ENCODE measurements around the gene GLDC. TPM values are rescaled to one million over a fixed set of nuclear protein-coding genes. Genes with fewer than 3 reads are reported as not detected.

GLDC gene
- total RNA-seq, 6 experiments from 2014 or later: 76.2 to 103 (median 89.3) TPM

DNA sequence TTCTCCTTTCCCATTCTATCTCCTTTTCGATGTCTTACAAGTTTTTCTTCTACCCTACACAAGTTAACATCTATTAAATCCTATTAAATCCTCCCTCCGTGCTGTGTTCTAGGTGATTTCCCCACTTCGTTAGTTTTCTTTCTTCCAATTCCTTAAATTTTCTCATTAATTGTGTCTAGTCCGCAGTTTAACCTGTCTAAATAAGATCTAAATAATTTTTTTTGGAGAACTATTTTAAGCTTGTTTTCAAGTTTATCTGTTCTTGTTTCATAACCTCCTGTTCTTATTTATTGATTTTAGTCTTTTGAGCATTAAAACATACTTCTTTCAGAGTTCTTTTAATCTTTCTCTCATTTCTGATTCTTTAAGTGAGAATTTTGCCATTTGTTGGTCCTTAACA is 123.3 kb downstream of the GLDC start:
- H3K4me3 ChIP-seq: no peak overlapping the region
- H3K27me3 ChIP-seq: no peaks in the 10 kb centered on the region
- DNase-seq (no peak), ATAC-seq (no peak)
- 99% methylated on average over 4 of the region's 4 CpGs for WGBS (ENCODE audit: insufficient coverage, low coverage, low lambda C conversion rate, missing lambda C conversion rate)
- H3K27ac ChIP-seq: no peak overlapping the region
- H3K4me1 ChIP-seq: no peaks in the 10 kb centered on the region
- TF ChIP-seq, protein P1, sequence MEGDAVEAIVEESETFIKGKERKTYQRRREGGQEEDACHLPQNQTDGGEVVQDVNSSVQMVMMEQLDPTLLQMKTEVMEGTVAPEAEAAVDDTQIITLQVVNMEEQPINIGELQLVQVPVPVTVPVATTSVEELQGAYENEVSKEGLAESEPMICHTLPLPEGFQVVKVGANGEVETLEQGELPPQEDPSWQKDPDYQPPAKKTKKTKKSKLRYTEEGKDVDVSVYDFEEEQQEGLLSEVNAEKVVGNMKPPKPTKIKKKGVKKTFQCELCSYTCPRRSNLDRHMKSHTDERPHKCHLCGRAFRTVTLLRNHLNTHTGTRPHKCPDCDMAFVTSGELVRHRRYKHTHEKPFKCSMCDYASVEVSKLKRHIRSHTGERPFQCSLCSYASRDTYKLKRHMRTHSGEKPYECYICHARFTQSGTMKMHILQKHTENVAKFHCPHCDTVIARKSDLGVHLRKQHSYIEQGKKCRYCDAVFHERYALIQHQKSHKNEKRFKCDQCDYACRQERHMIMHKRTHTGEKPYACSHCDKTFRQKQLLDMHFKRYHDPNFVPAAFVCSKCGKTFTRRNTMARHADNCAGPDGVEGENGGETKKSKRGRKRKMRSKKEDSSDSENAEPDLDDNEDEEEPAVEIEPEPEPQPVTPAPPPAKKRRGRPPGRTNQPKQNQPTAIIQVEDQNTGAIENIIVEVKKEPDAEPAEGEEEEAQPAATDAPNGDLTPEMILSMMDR (IDR thresholded peaks at IDR 0.05): no peak
- peaks cover 0 to 3% (median 0%) of the 10 kb centered on the region in 4 donors for H3K9me3 ChIP-seq
- no peaks in the 10 kb centered on the region for H3K36me3 ChIP-seq
- intact Hi-C loops (cut with DNase I): no loop called here

- Histone ChIP-seq H3K4me1 (no peaks in the 10 kb centered on the region), H3K27ac (no peak overlapping the region), H3K4me3 (no peak overlapping the region), H3K9me3 (no peaks in the 10 kb centered on the region), H3K27me3 (no peaks in the 10 kb centered on the region), H3K36me3 (peaks cover 0 to 3% (median under 1%) of the 10 kb centered on the region in 4 donors)
- TF ChIP-seq POLR2A (IDR thresholded peaks at IDR 0.05): no peak
- TF ChIP-seq, protein P1 (IDR thresholded peaks at IDR 0.05): no peak
- intact Hi-C loops (cut with DNase I): no loop called here
- ATAC-seq (no peak), DNase-seq (no peak)
- 60% methylated on average over 3 of the region's 3 CpGs for WGBS (ENCODE audit: insufficient coverage, low coverage, low lambda C conversion rate, missing lambda C conversion rate)
Observed at GRCh38 chr9:6512085-6512657, 133.4 kb downstream of the GLDC start.

DNA sequence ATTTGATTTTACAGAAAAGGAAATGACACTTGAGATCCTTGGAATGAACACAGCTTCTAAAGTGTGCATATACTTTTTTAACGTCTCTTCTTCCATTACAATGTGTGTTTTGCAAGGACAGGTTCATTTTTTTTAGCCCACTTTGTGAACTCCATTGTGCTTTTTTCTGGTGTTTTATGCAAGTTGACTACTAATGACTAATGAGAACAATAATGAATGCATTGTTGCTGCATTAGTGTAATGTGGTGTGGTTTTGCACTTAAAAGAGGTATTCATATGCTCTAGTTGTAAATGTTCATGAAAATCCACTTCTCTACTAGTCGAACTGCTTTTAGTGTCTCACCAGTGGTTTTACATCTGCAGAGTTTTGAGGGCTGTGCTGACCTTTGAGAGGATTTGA is 139.0 kb downstream of the GLDC start:
- TF ChIP-seq, protein P1 (IDR thresholded peaks at IDR 0.05): no peak
- Histone ChIP-seq H3K4me3 (no peak overlapping the region), H3K27me3 (no peaks in the 10 kb centered on the region), H3K9me3 (no peaks in the 10 kb centered on the region), H3K36me3 (peaks cover 0 to 23% (median 6%) of the 10 kb centered on the region in 4 donors), H3K4me1 (peaks cover 0 to 12% (median 5%) of the 10 kb centered on the region in 4 donors), H3K27ac (no peak overlapping the region)
- intact Hi-C loops (cut with DNase I): no loop called here
- ATAC-seq (no peak), DNase-seq (no peak)
- WGBS (ENCODE audit: insufficient coverage, low coverage, low lambda C conversion rate, missing lambda C conversion rate): 97% methylated on average over 2 of the region's 2 CpGs

DNA sequence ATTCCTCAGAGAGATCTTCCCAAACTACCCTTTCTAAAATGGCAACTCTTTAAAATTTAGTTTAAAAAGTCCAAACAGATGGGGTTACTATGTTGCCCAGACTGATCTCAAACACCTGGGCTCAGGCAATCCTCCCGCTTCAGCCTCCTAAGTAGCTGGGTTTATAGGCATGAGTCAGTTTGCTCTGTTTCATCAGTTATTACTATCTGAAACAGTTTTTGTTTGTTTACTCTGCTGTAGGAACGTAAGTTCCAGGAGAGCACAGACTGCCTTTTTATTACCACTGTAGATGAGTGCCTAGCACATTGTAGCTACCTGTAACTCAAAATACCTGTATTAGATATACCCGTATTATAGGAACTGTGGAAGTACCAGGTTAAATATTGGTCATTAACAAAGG is 143.1 kb downstream of the GLDC start:
- H3K27me3 ChIP-seq: no peaks in the 10 kb centered on the region
- DNase-seq: no peak
- no peak for TF ChIP-seq POLR2A (IDR thresholded peaks at IDR 0.05)
- TF ChIP-seq, protein P1 (IDR thresholded peaks at IDR 0.05): no peak
- H3K4me1 ChIP-seq: peaks cover 0 to 20% (median 7%) of the 10 kb centered on the region in 4 donors
- ATAC-seq: peak; percentile 63 to 82 (median 69)
- 60% methylated on average over 3 of the region's 3 CpGs for WGBS (ENCODE audit: insufficient coverage, low coverage, low lambda C conversion rate, missing lambda C conversion rate)
- no peak overlapping the region for H3K4me3 ChIP-seq
- H3K9me3 ChIP-seq: no peaks in the 10 kb centered on the region
- H3K36me3 ChIP-seq: peaks cover 0 to 30% (median 5%) of the 10 kb centered on the region in 4 donors
- H3K27ac ChIP-seq: peak overlapping the region in 1 of 3 donors; percentile 70
- intact Hi-C loops (cut with DNase I): no loop called here

Data from right lobe of liver (tissue), 6 donors.